ENCODE results near the gene UMAD1.
A peak's percentile ranks its signal among the peaks of the same experiment; 100 is the strongest.

UMAD1 gene

DNA sequence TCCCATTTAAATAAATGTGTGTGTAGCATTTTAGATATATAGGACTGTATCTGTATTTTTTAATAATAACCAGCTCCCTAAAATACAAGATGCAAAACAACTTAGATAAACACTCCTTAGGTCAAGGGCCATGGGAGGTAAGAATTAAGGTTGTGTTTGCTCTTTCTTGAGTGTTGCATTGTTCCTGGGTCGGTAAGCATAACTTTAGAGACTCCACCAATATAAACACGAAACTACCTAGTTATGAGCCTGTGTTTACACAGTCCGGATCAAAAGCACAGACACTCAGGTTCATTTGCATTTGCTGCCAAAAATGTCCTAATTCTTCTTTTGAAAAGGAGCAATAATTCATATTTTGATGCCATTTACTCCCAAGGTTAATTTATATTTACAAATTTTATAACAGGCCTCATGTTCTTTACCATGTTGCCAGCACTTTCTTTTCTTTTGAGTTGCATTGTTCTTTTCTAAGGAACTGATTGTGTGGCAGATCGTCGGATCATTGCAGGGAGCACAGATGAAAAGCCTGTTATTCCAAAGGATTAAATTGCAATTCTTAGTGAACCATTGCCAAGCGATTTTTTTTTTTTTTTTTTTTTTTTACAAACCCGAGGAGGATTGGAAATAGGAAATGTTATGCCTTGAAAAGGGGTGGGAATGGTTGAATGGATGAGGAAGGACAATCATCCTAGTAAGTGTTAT lies 282.3 kb downstream of the UMAD1 start:
- peak; percentile 25 for DNase-seq (ENCODE audit: low spot score)

DNA sequence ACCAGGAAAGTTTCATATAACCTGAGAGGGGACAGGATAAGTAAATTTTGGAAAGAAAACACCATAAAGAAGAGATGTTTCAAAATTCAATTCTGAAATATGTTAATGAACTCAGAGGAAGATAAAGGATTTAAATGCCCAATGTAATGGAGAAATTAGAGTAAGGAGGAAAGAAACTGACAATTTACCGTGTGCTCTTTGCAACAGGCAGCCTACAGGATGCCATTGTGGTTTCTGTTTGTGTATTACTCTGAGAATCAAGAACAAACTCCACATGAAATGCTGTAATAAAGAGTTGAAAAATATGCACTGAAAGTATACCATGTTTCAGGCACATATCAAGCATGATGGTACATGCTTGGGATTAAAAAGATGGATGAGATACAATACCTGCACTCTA lies 283.3 kb downstream of the UMAD1 start:
- DNase-seq (ENCODE audit: low spot score): no peak

DNA sequence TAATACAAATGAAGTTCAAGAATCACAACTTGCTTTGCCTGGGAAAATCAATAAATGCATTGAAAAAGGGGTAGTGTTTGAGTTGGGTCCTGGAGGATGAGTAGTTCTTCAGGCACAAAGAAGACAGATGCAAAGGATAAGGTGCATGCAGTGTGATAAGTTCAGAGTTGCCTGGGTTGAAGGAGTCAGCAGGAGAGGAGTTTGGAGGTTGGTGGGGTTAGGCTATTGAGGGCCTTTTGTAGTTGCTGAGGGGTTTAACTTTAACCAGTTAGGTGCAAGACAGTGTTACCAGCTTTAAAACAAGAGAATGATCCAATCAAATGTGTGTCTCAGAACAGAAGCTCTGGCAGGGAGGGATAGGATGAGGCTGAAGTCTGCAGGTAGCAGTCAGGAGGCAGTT lies 283.8 kb downstream of the UMAD1 start:
- DNase-seq (ENCODE audit: low spot score): no peak

Measured in LoVo (cell line).